HepG2 (cell line): Measurements from ENCODE around the gene PEX10.

Experiments used
- BCL6 ChIP-seq: IDR thresholded peaks from 2 replicates; pipeline ENCODE4 v1.6.1; 2016; ENCODE audit warnings: missing genetic modification reagents, missing compliant biosample characterization
- CENPX ChIP-seq: sonication (generic); formaldehyde crosslinking; IDR thresholded peaks from 2 replicates; pipeline ENCODE4 v1.9.0; 2021; ENCODE audit warnings: mild to moderate bottlenecking, missing genetic modification reagents, moderate library complexity
- KLF13 ChIP-seq: sonication (generic); formaldehyde crosslinking; IDR thresholded peaks from 2 replicates; pipeline ENCODE4 v1.4.0; 2020; ENCODE audit warnings: mild to moderate bottlenecking, missing genetic modification reagents
- KLF16 ChIP-seq, 2 experiments: sonication (generic) in 1 of 2; formaldehyde crosslinking in 1 of 2; IDR thresholded peaks; 2 replicates each; pipeline versions ENCODE4 v1.6.1 to v1.8.0; 2016 to 2023; ENCODE audit warnings: missing genetic modification reagents in 2 of 2, missing compliant biosample characterization in 1 of 2
- PHF8 ChIP-seq: sonication (generic); formaldehyde crosslinking; IDR thresholded peaks from 2 replicates; pipeline ENCODE4 v1.5.0; 2020; ENCODE audit warnings: missing genetic modification reagents
- POLR2AphosphoS5 ChIP-seq: IDR thresholded peaks from 2 replicates; pipeline ENCODE4 v1.6.1; 2012; ENCODE audit warnings: low read depth, low read length
- YY1 ChIP-seq: IDR thresholded peaks from 2 replicates; pipeline ENCODE4 v1.6.1; 2011; ENCODE audit warnings: low read length, low read depth, moderate library complexity, mild to moderate bottlenecking; ENCODE audit not compliant: insufficient read depth, insufficient replicate concordance
- ZNF589 ChIP-seq: sonication (generic); formaldehyde crosslinking; conservative IDR thresholded peaks from 2 replicates; pipeline ENCODE4 v1.8.0; 2022; ENCODE audit warnings: mild to moderate bottlenecking, moderate library complexity, missing genetic modification reagents

GRCh38 chr1:2360588-2361364 lies 51.6 kb downstream of the PEX10 start:
- no peak for TF ChIP-seq KLF13
- no peak for TF ChIP-seq PHF8
- TF ChIP-seq YY1, result no peak
- no peak for TF ChIP-seq CENPX (CRISPR knock-in tag)
- TF ChIP-seq POLR2AphosphoS5, result no peak
- TF ChIP-seq KLF16 (CRISPR knock-in tag; IDR thresholded peaks at IDR 0.05), result no peak
- TF ChIP-seq BCL6 (CRISPR knock-in tag), result no peak
- TF ChIP-seq ZNF589 (CRISPR knock-in tag), result no peak
